PC-9 (cell line): ENCODE data around the gene SMARCAD1. TPM values are rescaled to one million over a fixed set of nuclear protein-coding genes. Genes with fewer than 3 reads are reported as not detected.

Experiments
- BruUV-seq: library from RNA; stranded (reverse); fragments of 400-500 nt; replicated peaks from 2 replicates; lab custom pipeline; 2021; lab: Mats Ljungman, UMichigan
- CTCF ChIA-PET: fragments of 300-600 bp; sonication (Branson Sonifier 250); formaldehyde crosslinking; loops from one replicate; lab custom pipeline; 2022; ENCODE audit warnings: antibody characterized with exemption; lab: Charles Lee
- POLR2A ChIA-PET: fragments of 300-600 bp; sonication (Branson Sonifier 250); formaldehyde crosslinking; loops from one replicate; lab custom pipeline; 2022; ENCODE audit warnings: antibody characterized with exemption; ENCODE audit not compliant: unreplicated experiment; lab: Charles Lee
- DNase-seq, 2 experiments: peaks; one replicate each; pipeline versions ENCODE4 v3.0.0 to v3.0.0-alpha.2; 2015 to 2022; ENCODE audit warnings: mixed read lengths in 1 of 2
- H2AFZ ChIP-seq: fragments of 200-600 bp; sonication (generic); 2 replicates; pipeline ENCODE4 v1.8.1; 2017; ENCODE audit warnings: antibody characterized with exemption
- H3F3A ChIP-seq: fragments of 200-600 bp; sonication (generic); 2 replicates; pipeline ENCODE4 v1.8.1; 2017; ENCODE audit warnings: antibody characterized with exemption, mild to moderate bottlenecking, low read depth; ENCODE audit not compliant: insufficient read depth
- H3K27ac ChIP-seq: fragments of 200-600 bp; sonication (generic); 2 replicates; pipeline ENCODE4 v1.6.1; 2016; ENCODE audit warnings: mixed run types
- H3K27me3 ChIP-seq: fragments of 200-600 bp; sonication (generic); 2 replicates; pipeline ENCODE4 v1.6.1; 2016; ENCODE audit warnings: low read depth, mixed run types; ENCODE audit not compliant: insufficient read depth
- H3K36me3 ChIP-seq: fragments of 200-600 bp; sonication (generic); 2 replicates; pipeline ENCODE4 v1.6.1; 2016; ENCODE audit warnings: low read depth, mixed run types
- H3K4me1 ChIP-seq: fragments of 200-600 bp; sonication (generic); replicated peaks from 2 replicates; pipeline ENCODE4 v1.6.1; 2016; ENCODE audit warnings: mixed run types; ENCODE audit not compliant: insufficient read depth
- H3K4me2 ChIP-seq: fragments of 200-600 bp; sonication (generic); 2 replicates; pipeline ENCODE4 v1.6.1; 2017; ENCODE audit warnings: mixed run types
- H3K4me3 ChIP-seq: fragments of 200-600 bp; sonication (generic); 2 replicates; pipeline ENCODE4 v1.6.1; 2016; ENCODE audit warnings: mixed run types
- H3K79me2 ChIP-seq: fragments of 200-600 bp; sonication (generic); 2 replicates; pipeline ENCODE4 v1.6.1; 2017; ENCODE audit warnings: low read depth, mixed run types
- H3K9me2 ChIP-seq: fragments of 200-600 bp; sonication (generic); 2 replicates; pipeline ENCODE4 v1.8.1; 2017; ENCODE audit warnings: mild to moderate bottlenecking; ENCODE audit not compliant: insufficient read depth
- H3K9me3 ChIP-seq: fragments of 200-600 bp; sonication (generic); 2 replicates; pipeline ENCODE4 v1.8.1; 2016; ENCODE audit warnings: low read depth; ENCODE audit not compliant: insufficient read depth
- H4K20me1 ChIP-seq: fragments of 200-600 bp; sonication (generic); 2 replicates; pipeline ENCODE4 v1.8.1; 2017; ENCODE audit not compliant: insufficient read depth
- CTCF ChIP-seq: fragments of 200-600 bp; sonication (generic); conservative IDR thresholded peaks from 2 replicates; pipeline ENCODE4 v1.6.1; 2017; ENCODE audit warnings: mixed run types, antibody characterized with exemption, mild to moderate bottlenecking, moderate library complexity
- EZH2 ChIP-seq: fragments of 200-600 bp; sonication (generic); IDR thresholded peaks from 2 replicates; pipeline ENCODE4 v1.8.0; 2017; ENCODE audit warnings: antibody characterized with exemption, low read depth
- intact Hi-C: fragments of 100-400 bp; cut with micrococcal nuclease; formaldehyde crosslinking; loops from one replicate; pipeline ENCODE4 v1.10.0; 2022; ENCODE audit not compliant: unreplicated experiment
- total RNA-seq: library from RNA; stranded (reverse); gene quantifications from 2 replicates; pipeline ENCODE4 v1.2.3, GENCODE V29; 2021

Gene SMARCAD1
- total RNA-seq, 1 experiment from 2014 or later, result 17.1 TPM

GRCh38 chr4:94339779-94340178 is 132.1 kb downstream of the SMARCAD1 start:
- H3K4me3 ChIP-seq, result no peak overlapping the region
- CTCF ChIA-PET, result no interaction called here
- H3K9me3 ChIP-seq, result no peaks in the 10 kb centered on the region
- H3K4me1 ChIP-seq, result no peaks in the 10 kb centered on the region
- no peak overlapping the region for H3K27ac ChIP-seq
- no peaks in the 10 kb centered on the region for H3K79me2 ChIP-seq
- no peaks in the 10 kb centered on the region for H3K27me3 ChIP-seq
- POLR2A ChIA-PET, result no interaction called here
- H3K36me3 ChIP-seq, result no peaks in the 10 kb centered on the region
- BruUV-seq, result no TSS peak
- no peak overlapping the region for H3K4me2 ChIP-seq
- no peak for DNase-seq
- H2AFZ ChIP-seq, result no peak overlapping the region
- intact Hi-C loops, result no loop called here
- no peak for TF ChIP-seq EZH2
- no peak for TF ChIP-seq CTCF
- no peaks in the 10 kb centered on the region for H3K9me2 ChIP-seq
- H3F3A ChIP-seq, result no peaks in the 10 kb centered on the region
- no peaks in the 10 kb centered on the region for H4K20me1 ChIP-seq

Other genes starting within 250 kb of the SMARCAD1 start
- not detected in 2 replicates for gene HPGDS, start 135.0 kb downstream of the SMARCAD1 start, total RNA-seq
- gene PDLIM5, start 244.1 kb downstream of the SMARCAD1 start, total RNA-seq, result 121 and 130 TPM in 2 replicates